A673 (cell line): ENCODE results near the gene DLX5. TPM values are rescaled to one million over a fixed set of nuclear protein-coding genes. Genes with fewer than 3 reads are reported as not detected.

Experiments used
- BruUV-seq: library from RNA; stranded (reverse); fragments of 400-500 nt; replicated peaks from 2 replicates; lab custom pipeline; 2021; lab: Mats Ljungman, UMichigan
- CTCF ChIA-PET: fragments of 300-600 bp; sonication (Branson Sonifier 250); formaldehyde crosslinking; loops from one replicate; lab custom pipeline; 2022; ENCODE audit warnings: antibody characterized with exemption; lab: Charles Lee
- POLR2A ChIA-PET: fragments of 300-600 bp; sonication (Branson Sonifier 250); formaldehyde crosslinking; loops from one replicate; lab custom pipeline; 2022; ENCODE audit warnings: antibody characterized with exemption; ENCODE audit not compliant: low non-redundant PET; lab: Charles Lee
- DNase-seq: peaks from one replicate; pipeline ENCODE4 v3.0.0-alpha.2; 2015; ENCODE audit warnings: low spot score
- H3K27ac ChIP-seq: fragments of 200-600 bp; sonication (generic); 2 replicates; pipeline ENCODE4 v1.5.1; 2016; ENCODE audit warnings: mixed run types, low read depth, mild to moderate bottlenecking, mixed read lengths, antibody characterized with exemption, low read length; ENCODE audit not compliant: poor library complexity, severe bottlenecking
- H3K27me3 ChIP-seq: fragments of 200-600 bp; sonication (generic); replicated peaks from 2 replicates; pipeline ENCODE4 v1.6.1; 2017; ENCODE audit warnings: mixed run types, low read depth, mild to moderate bottlenecking, mixed read lengths, antibody characterized with exemption, low read length; ENCODE audit not compliant: insufficient read depth, poor library complexity
- H3K36me3 ChIP-seq: fragments of 200-600 bp; sonication (generic); 2 replicates; pipeline ENCODE4 v1.6.1; 2016; ENCODE audit warnings: mixed run types, mild to moderate bottlenecking, mixed read lengths, antibody characterized with exemption, low read length; ENCODE audit not compliant: insufficient read depth, poor library complexity, severe bottlenecking
- H3K4me1 ChIP-seq: fragments of 200-600 bp; sonication (generic); 2 replicates; pipeline ENCODE4 v1.6.1; 2017; ENCODE audit warnings: mixed run types, mild to moderate bottlenecking, mixed read lengths, antibody characterized with exemption, low read length; ENCODE audit not compliant: insufficient read depth, poor library complexity, severe bottlenecking
- H3K4me3 ChIP-seq: fragments of 200-600 bp; sonication (generic); 2 replicates; pipeline ENCODE4 v1.5.1; 2016; ENCODE audit warnings: low read depth, mixed run types, mild to moderate bottlenecking, mixed read lengths, low read length; ENCODE audit not compliant: poor library complexity, severe bottlenecking
- H3K9me3 ChIP-seq: fragments of 200-600 bp; sonication (generic); 2 replicates; pipeline ENCODE4 v1.6.1; 2016; ENCODE audit warnings: mixed run types, low read depth, mild to moderate bottlenecking, mixed read lengths, antibody characterized with exemption, low read length; ENCODE audit not compliant: poor library complexity, severe bottlenecking
- CTCF ChIP-seq: fragments of 300-800, 200-600 bp; sonication (generic); conservative IDR thresholded peaks from 2 replicates; pipeline ENCODE4 v1.5.1; 2017; ENCODE audit warnings: low read depth, mild to moderate bottlenecking, antibody characterized with exemption, low read length, moderate library complexity, mixed read lengths
- EZH2 ChIP-seq: fragments of 200-600 bp; sonication (generic); IDR thresholded peaks from 2 replicates; pipeline ENCODE4 v1.6.1; 2017; ENCODE audit warnings: borderline replicate concordance, low read depth, mild to moderate bottlenecking, mixed read lengths, antibody characterized with exemption, low read length; ENCODE audit not compliant: poor library complexity, severe bottlenecking
- intact Hi-C: fragments of 100-400 bp; cut with micrococcal nuclease; formaldehyde crosslinking; loops from one replicate; pipeline ENCODE4 v1.10.0; 2022; ENCODE audit not compliant: unreplicated experiment
- total RNA-seq: library from RNA; stranded (reverse); gene quantifications from 2 replicates; pipeline ENCODE4 v1.2.3, GENCODE V29; 2021

DLX5 gene
- total RNA-seq, 1 experiment from 2014 or later: 69.6 TPM

GRCh38 chr7:96993094-96993865 is 31.4 kb downstream of the DLX5 start:
- Histone ChIP-seq H3K36me3 (no peaks in the 10 kb centered on the region), H3K4me1 (peaks cover 19% of the 10 kb centered on the region), H3K27me3 (no peaks in the 10 kb centered on the region), H3K4me3 (no peak overlapping the region), H3K9me3 (no peaks in the 10 kb centered on the region), H3K27ac (no peak overlapping the region)
- no TSS peak for BruUV-seq
- ChIA-PET POLR2A (no interaction called here), CTCF (no interaction called here)
- intact Hi-C loops: no loop called here
- TF ChIP-seq EZH2 (no peak), CTCF (no peak)
- no peak for DNase-seq

GRCh38 chr7:96992192-96993005 is 32.2 kb downstream of the DLX5 start:
- Histone ChIP-seq H3K27ac (no peak overlapping the region), H3K36me3 (no peaks in the 10 kb centered on the region), H3K27me3 (peaks cover 5% of the 10 kb centered on the region), H3K4me3 (no peak overlapping the region), H3K4me1 (peaks cover 23% of the 10 kb centered on the region), H3K9me3 (no peaks in the 10 kb centered on the region)
- ChIA-PET CTCF (no interaction called here), POLR2A (no interaction called here)
- intact Hi-C loops: no loop called here
- BruUV-seq: no TSS peak
- no peak for DNase-seq
- TF ChIP-seq CTCF (no peak), EZH2 (no peak)

GRCh38 chr7:96991546-96992191 is 33.0 kb downstream of the DLX5 start:
- intact Hi-C loops: no loop called here
- Histone ChIP-seq H3K4me1 (peaks cover 18% of the 10 kb centered on the region), H3K27ac (no peak overlapping the region), H3K27me3 (peaks cover 5% of the 10 kb centered on the region), H3K9me3 (no peaks in the 10 kb centered on the region), H3K4me3 (no peak overlapping the region), H3K36me3 (no peaks in the 10 kb centered on the region)
- no TSS peak for BruUV-seq
- POLR2A ChIA-PET: no interaction called here
- CTCF ChIA-PET: no interaction called here
- DNase-seq: no peak
- TF ChIP-seq CTCF: no peak
- no peak for TF ChIP-seq EZH2
